ENCODE data around the gene RABGAP1L.

RABGAP1L gene

DNA sequence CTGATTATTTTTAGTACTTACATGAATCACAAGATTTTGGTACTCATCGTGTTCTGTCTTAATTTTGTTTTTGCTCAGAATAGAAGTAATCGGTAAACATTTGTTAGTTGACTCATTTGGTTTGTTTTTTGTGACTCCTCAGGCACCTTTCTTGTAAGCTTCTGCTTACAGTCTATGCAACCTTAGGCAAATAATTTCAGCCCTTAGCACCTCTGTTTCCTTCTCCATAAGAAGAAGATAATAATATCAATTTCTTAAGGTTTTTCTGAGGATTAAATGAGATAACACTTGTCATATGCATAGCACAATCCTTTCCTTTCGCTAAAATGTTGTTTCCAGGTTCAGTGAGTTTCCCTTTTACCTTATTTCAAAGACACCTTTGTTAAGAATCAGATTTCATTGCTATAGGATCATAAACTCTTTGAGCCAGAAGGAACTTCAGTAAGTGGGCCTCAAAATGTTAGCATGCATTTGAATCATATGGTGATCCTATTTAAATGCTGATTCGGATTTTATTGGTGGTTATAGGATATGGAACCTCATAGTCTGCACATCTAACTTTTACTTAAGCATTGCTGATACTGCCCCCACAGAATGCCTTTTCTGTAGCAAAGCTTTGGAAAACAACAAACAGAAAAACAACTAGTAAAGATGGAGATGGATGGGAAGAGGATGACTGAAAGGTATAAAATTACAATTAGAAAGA lies 567.7 kb downstream of the RABGAP1L start:
- no peak for DNase-seq

DNA sequence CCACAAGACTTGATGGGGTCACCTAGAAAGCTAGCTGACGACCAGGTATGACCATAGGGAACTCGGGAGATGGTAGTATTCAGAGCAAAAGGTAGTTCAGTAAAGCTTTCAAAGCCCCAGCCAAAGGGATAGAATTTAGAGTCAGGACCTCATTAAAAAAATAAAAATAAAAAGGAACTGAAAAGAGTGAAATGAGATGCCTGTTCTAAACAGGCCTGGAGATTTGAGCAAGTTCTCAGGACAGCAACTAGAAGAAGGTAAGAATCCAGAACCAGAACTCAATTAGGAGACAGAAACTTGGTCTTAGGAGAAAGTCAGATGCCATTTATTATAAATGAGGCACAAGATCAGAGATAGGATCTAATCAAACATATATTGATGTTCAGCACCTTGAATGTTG lies 575.0 kb downstream of the RABGAP1L start:
- DNase-seq = no peak

DNA sequence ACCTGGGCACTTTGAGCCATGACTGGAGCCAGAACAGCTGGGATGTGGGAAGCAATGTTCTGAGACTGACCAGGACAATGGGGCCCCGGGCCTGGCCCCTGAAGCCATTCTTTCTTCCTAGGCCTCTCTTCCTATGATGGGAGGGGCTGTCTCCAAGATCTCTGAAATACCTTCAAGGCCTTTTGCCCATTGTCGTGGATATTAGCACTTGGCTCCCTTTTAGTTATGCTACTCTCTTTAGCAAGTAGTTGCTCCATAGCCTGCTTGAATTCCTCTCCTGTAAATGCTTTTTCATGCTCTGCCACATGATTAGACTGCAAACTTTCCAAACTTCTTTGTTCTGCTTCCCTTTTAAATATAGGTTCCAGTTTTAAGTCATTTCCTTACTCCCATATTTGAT lies 577.5 kb downstream of the RABGAP1L start:
- DNase-seq = no peak

DNA sequence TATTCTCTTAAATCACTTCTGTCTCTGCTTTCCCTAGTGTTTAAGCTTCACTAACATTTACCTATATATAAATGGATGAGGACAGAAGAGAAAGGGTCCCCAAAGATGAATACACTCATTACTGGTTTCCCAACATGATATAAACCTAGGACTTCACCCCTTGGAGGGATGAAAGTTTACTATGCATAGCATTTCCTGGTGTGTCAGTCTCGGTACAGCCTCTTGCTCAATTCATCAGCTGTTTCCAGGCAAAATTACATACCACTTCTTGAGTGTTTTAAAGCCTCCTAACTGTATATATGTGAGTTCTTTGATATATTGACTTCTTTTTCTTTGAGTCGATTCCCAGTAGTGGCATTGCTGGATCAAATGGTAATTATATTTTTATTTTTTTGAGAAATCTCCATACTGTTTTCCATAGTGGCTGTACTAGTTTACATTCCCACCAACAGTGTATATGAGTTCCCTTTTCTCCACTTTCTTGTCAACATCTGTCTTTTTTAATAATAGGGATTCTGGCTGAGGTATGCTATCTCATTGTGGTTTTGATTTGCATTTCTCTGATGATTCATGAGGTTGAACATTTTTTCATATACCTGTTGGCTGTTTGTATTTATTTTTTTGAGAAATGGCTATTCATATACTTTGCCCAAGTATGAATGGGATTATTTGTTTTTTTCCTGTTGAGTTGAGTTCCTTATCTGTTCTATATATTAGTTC lies 581.1 kb downstream of the RABGAP1L start:
- DNase-seq = no peak

DNA sequence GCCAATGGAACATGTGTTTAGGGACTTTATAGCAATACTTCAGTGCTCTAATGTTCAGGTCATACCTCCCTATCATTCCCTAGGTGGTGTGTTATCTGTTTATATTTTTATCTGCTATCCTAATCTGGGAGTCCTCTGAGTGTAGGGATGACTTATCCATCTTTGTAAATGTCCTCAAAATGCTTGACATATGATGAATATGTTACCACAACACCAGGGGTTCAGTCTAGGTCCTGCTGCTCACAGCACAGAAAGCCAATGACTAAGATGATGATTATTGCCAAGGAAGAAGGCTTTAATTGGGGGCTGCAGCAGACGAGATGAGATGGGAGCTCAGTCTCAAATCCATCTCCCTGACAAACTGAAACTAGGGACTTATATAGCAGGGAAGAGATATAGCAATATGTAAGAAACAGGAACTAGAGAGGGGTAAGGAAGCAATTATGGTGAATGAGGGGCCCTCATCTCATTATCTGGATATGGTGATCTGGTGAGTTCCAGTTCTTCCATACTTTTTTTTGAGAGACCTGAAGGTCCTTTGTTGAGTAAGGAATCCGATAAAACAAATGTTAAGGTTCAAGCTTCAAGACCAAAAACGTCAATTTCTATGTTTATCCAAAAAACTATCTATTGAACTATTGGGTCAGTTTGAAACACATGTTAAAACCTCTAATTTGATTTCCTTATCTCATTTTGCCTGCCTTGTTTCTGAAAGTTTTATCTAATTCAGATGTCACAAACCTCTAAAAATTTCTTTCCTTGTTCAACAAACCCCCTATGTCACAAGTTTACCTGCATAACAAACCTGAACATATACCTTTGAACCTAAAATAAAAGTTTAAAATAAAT lies 583.7 kb downstream of the RABGAP1L start:
- no peak for DNase-seq

DNA sequence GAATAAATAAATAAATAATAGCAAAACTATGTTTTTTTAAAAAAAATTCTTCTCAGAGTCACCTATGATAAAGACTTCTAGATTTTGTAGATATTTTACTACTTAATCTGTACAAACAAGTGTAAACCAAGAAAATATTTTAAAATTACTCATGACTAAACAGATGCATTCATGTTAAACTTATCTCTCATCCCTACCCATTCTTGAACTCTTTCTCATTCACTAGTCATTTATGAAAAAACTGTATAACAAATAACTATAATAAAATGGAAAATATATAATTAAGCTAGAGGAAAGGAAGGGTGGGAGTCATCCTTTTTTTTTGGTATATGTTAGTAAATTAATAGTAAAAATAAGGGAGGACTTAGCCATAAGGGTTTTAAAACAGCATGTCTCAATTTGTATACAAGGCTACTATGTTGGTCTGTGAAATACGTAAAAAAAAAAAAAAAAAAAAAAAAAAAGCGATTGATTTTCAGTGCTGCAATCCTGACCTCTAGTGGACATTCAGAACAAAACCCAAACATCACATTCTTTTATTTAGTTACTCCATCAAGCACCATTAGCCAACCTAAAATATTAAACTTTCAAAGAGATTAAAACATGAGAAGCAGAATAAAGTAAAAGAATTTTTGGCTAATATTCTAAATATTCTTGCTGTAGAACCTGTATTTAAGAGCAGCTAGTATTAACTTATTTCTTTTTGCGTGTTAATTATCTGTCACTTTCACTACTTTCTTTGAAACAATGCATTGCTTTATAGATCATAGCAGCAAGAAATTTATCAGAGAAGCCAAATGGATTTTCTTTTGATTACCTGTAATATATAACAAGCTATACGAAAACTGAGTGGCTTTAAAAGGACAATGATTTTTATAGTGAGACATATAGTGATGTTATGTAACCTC lies 584.6 kb downstream of the RABGAP1L start:
- DNase-seq = peak; percentile 61

DNA sequence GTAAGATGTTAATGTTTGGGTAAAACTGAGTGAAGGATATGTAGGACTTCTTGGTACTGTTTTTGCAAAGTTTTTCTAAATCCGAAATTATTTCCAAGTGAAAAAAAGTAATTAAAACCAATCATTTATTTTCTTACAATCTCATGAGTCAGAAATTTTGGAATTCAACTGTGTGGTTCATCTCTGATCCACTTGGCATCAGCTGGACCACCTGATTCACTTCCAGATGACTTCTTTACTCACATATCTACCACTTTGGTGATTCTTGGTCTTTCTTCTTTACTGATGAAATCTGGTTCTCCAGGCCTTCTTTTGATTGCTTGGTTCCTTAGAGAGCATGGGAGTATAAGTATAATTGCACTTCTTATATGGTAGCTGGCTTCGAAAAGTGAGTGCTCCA lies 585.6 kb downstream of the RABGAP1L start:
- DNase-seq = no peak

DNA sequence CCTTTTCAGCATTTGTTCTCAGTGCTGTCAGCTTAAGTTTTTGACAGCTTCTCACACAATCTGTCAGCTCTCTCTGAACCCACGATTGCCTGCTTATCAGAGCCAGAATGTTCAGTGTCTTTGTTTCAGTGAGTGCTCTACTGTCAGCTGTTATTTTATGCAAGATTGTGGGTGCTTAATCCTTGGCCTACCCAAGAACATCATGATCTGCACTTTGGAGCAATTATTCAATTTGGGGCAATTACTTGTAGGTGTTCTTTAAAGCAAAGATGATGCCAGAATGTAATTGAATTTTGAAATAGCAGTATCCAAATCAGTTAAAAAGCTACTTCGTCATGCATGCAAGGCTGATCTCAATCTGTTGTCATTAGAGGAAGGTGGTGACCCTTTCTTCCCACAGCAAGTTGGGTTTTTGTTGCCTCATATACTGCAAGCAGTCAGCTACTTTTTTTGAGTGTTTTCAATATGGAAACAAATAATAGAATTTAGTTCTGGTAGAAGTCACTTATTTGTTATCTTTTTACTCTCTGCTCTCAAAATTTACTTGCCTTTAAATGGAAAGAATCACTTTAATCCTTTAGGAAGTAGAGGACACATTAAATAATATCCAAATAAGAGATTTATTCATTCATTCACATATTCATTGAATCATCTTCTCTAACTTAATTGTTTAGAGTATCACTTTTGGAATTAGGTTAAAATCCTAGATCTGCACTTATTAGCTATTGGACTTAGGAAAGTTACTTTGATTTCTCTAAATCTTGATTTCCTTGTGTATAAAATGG lies 586.9 kb downstream of the RABGAP1L start:
- no peak for DNase-seq

DNA sequence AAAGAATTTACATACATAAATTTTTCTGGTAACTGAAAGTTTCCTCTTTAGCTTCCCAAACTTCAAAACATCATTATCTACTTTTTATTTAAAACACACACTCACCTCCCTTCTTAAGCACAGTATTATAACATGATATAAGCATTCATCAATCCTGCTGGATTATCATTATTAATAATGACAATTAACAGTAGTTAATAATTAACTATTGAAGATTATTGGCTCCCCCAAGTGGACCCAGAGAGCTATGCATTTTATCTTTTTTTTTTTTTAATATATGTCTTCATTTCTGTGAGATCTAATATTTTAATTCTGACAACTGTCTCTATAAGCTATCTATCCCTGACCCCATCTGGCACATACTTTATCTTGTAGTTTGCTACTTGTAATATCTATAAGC lies 588.3 kb downstream of the RABGAP1L start:
- DNase-seq = no peak

DNA sequence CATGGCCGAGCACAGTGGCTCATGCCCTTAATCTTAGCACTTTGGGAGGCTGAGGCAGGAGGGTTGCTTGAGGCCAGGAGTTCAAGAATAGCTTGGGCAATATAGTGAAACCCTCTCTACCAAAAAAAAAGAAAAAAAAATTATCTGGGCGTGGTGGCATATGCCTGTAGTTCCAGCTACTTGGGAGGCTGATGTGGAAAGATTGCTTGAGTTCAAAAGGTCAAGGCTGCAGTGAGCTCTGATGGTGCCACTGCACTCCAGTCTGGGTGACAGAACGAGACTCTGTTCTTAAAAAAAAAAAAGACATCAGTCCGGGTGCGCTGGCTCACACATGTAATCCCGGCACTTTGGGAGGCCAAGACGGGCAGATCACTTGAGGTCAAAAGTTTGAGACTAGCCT lies 589.3 kb downstream of the RABGAP1L start:
- no peak for DNase-seq

DNA sequence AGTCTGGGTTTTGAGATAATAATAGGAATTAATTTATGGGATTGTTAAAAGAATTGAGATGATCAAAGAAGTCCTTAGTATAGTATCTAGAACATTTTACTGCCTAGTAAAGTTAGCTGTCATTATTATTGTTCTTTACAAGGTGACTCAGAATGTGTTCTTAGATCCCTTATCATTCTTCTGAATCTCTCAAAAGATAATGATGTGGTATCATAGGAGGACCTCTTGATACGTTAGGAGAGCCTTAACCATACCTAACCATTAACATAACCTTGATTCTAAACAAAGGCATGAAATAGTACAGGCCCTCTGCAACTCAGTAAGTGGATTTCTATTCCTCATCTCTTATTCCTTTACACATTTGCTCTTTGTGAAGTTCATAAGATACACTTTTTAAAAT lies 593.8 kb downstream of the RABGAP1L start:
- no peak for DNase-seq

DNA sequence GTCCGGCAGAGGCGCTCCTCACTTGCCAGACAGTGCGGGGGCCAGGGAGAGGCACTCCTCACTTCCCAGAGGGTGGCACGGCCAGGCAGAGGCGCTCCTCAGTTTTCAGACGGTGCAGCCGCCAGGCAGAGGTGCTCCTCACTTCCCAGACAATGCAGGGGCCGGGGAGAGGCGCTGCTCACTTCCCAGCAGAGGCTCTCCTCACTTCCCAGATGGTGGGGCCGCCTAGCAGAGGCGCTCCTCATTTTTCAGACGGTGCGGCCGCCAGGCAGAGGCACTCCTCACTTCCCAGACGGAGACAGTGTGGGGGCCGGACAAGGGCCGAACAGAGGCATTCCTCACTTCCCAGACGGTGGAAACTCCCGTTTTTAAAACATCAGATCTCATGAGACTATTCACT lies 602.0 kb downstream of the RABGAP1L start:
- DNase-seq = no peak

DNA sequence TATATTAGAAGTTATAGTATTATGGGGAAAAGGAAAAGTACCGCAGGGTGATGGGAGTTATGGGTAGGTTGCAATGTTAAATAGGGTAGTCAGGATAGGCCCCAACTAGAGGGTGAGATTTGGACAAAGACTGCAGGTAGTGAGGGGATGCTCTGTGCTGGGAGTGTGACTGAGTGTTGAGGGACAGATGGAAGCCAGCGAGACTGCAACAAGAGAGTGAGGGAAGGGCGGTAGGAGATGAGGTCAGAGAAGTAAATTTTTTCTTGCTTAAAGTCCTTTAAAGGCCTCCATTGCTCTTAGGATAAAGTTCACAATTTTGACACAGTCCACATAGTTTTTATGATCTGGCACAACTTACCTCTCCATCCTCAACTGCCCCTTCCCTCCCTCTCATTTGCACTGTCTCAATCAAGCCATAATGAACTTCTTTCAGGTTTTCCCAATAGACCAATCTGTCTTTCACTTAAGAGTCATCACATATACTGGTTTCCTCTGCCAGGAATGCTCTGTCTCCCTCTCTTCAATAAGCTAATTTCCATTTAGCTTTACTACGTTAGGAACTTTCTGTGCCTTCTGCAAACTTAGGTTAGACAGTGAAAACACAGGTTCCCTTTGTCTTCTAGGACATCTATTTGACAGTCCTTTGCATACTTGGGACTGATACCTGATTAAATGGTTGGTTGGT lies 602.7 kb downstream of the RABGAP1L start:
- no peak for DNase-seq

DNA sequence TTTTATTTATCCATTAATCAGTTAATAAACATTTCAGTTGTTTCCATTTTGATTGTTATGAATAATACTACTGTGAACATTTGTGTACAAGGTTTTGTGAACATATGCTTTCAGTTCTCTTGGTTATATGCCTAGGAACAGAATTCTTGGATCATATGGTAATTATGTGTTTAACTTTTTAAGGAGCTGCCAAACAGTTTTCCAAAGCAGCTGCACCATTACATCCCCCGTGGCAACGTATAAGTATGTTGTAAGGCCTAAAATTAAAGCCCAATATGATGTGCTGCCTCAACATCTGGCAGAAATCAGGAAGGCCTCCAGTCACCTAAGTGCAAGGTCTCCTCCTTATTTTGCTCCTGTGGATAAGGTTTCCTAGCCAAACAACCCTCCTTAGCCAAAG lies 604.9 kb downstream of the RABGAP1L start:
- DNase-seq = no peak

DNA sequence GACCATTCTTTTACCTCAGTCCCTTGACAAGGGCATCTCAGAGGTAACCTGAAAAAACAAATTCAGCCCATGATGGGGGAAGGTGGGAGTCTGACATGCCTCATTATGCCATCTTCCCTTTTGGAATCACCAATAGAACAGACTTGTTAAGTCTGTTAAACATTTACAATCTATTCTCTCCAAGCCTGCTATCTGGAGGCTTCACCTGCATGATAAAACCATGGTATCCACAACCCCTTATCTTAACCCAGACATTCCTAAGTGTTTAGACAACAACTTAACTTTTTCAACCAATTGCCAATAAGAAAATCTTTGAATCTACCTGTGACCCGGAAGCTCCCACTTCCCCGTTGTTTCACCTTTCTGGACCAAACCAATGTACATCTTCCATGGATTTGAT lies 607.4 kb downstream of the RABGAP1L start:
- no peak for DNase-seq

DNA sequence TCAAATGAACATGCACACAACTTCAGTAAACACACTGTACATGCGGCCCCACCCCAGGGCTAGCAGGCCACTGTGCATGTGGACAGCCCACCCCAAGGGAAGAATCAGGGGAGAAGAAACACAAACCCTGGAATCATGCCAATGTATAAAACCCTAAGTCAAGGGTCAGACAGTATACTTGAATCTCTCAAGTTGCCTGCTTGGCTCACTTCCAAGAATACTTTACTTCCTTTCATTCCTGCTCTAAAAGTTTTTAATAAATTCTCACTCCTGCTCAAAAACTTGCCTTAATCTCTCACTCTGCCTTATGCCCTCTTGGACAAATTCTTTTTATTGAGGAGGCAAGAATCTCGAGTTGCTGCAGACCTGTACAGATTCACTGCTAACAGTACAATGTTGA lies 609.2 kb downstream of the RABGAP1L start:
- no peak for DNase-seq

DNA sequence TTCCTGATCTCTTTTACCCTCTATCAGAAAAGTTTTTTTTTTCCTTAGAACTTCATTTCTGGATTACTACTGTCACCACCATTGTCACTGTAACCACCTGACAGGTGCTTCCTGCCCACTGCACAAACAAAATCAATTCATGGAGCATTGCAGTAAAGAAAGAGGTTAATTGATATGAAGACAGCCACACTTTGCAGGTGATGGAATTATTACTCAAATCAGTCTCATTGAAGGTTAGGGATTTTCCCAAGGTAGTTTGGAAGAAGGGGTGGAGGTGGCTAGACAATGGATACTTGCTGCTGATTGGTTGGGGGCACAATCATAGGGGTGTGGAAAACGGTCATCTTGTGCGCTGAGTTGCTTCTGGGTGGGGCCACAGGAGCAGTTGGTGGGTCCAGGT lies 609.6 kb downstream of the RABGAP1L start:
- no peak for DNase-seq

DNA sequence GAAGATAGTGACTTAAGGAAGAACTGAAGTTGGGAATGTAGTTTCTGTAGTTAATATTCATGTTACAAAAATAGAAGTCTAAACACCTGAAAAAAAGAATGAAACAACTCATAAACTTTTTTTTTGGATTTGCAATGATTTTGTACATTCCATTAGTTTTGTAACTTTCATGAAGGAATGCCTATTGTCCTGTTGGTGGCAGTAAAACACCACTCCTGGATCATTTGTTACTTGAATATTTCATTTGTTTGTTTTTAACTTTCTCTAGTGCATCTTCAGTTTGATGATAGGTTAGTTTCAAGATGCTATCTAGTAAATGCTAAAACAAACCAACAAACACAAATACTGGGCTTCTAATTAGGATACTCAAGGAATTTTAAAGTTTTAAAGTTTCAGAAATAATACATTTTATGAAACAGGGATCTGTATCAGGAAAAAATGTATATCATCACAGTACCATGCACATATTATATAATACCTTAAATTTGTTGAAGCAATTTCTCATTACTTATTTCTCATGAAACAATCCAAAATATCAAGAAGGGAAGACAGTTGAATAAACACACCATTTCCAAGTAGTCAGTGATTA lies 610.7 kb downstream of the RABGAP1L start:
- peak; percentile 70 for DNase-seq

DNA sequence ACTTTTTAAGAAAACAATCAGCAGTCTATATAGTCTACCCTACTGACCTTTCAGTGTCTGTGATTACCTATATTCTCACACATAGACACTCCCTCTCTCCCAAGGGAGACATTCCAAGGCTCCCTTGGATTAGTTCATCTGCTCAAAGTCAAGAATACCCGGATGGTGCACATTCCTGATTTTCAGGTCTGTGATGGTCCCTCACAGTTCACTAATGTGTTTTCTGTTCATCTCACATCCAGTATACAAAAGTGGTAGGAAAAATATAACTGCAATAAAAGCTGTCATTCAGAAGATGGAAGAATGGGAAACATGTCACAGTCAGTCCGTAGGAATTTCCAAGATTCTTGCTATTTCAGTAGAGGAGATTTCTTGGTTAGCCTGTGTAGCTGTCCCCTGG lies 616.3 kb downstream of the RABGAP1L start:
- no peak for DNase-seq

DNA sequence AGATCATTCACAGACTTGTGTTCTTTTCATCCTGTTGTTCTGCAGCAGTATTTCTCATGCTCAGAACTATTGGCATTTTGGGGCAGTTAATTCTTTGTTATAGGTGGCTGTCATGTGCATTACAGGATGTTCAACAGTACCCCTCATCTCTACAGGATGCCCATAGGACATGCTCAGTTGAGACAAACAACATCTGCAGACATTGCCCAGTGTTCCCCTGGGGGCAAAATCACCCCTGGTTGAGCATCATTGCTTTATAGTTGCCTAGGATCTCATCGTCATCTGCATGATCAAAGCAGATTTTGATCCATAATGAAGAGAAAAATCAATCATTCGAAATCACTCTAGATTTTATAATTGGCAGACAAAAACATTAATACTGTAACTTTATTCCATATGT lies 617.9 kb downstream of the RABGAP1L start:
- DNase-seq = no peak

DNA sequence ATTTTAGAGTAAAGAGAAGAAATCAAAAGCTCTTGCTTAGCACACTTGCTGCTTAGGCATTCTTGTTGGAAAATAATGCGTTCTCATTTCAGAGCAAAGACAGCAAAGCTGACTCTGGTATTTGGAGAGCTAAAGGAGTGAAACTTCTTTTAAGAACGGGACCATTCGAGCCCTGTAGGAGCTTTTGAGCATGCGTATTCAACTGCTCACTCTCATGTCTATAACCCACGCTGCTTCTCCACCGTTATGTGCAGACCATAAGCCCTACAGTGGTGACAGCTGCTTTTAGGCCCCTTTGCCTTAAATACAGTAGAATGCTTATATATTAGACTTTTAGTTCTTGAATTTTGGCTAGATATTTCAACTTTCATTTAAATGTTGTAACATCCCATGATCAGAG lies 626.2 kb downstream of the RABGAP1L start:
- DNase-seq = no peak
